Measurements from ENCODE around the gene ZMYM4.
A peak's percentile ranks its signal among the peaks of the same experiment; 100 is the strongest.

The ZMYM4 gene

GRCh38 chr1:35297886-35298285, 29.4 kb downstream of the ZMYM4 start:
- peaks cover 14% of the 10 kb centered on the region for H3K36me3 ChIP-seq (ENCODE audit: control insufficient read depth, low read length)
- no peak overlapping the region for H3K27ac ChIP-seq (ENCODE audit: low read depth, low read length)
- peaks cover 17% of the 10 kb centered on the region for H3K79me2 ChIP-seq (ENCODE audit: control insufficient read depth, low read length)
- TF ChIP-seq EZH2phosphoT487 (IDR thresholded peaks at IDR 0.05; ENCODE audit: borderline replicate concordance, low read length) = no peak
- TF ChIP-seq CTCF (IDR thresholded peaks at IDR 0.05; ENCODE audit: low read depth, low read length, poor library complexity, severe bottlenecking) = no peak
- H3K4me2 ChIP-seq (ENCODE audit: low read length) = no peak overlapping the region
- H3K4me1 ChIP-seq (ENCODE audit: control insufficient read depth, low read length) = 0 out of 2 replicates have a peak, but pooled peaks cover 7% of the 10 kb centered on the region
- H3K4me3 ChIP-seq (ENCODE audit: low read length) = no peak overlapping the region
- H3K27me3 ChIP-seq (ENCODE audit: control insufficient read depth, low read length) = no peaks in the 10 kb centered on the region
- no peaks in the 10 kb centered on the region for H3K9me2 ChIP-seq (replicated peaks; ENCODE audit: control insufficient read depth, low read length)
- no peaks in the 10 kb centered on the region for H3K9me3 ChIP-seq (ENCODE audit: control insufficient read depth, insufficient read depth, low read length)
- H4K20me1 ChIP-seq (ENCODE audit: control insufficient read depth, insufficient read depth, low read depth, low read length) = 0 out of 2 replicates have a peak, but pooled peaks cover 3% of the 10 kb centered on the region
- H3F3A ChIP-seq (ENCODE audit: control insufficient read depth, insufficient read depth) = no peaks in the 10 kb centered on the region

- H3K79me2 ChIP-seq (ENCODE audit: control insufficient read depth, low read length) = peaks cover 17% of the 10 kb centered on the region
- H3K9me3 ChIP-seq (ENCODE audit: control insufficient read depth, insufficient read depth, low read length) = no peaks in the 10 kb centered on the region
- no peak overlapping the region for H3K27ac ChIP-seq (ENCODE audit: low read depth, low read length)
- H3K4me1 ChIP-seq (ENCODE audit: control insufficient read depth, low read length) = 0 out of 2 replicates have a peak, but pooled peaks cover 7% of the 10 kb centered on the region
- H3F3A ChIP-seq (ENCODE audit: control insufficient read depth, insufficient read depth) = no peaks in the 10 kb centered on the region
- H3K4me3 ChIP-seq (ENCODE audit: low read length) = no peak overlapping the region
- no peak for TF ChIP-seq EZH2phosphoT487 (IDR thresholded peaks at IDR 0.05; ENCODE audit: borderline replicate concordance, low read length)
- peak; percentile 48 for TF ChIP-seq CTCF (IDR thresholded peaks at IDR 0.05; ENCODE audit: low read depth, low read length, poor library complexity, severe bottlenecking)
- peaks cover 10% of the 10 kb centered on the region for H3K36me3 ChIP-seq (ENCODE audit: control insufficient read depth, low read length)
- H3K27me3 ChIP-seq (ENCODE audit: control insufficient read depth, low read length) = no peaks in the 10 kb centered on the region
- H3K4me2 ChIP-seq (ENCODE audit: low read length) = no peak overlapping the region
- H4K20me1 ChIP-seq (ENCODE audit: control insufficient read depth, insufficient read depth, low read depth, low read length) = 0 out of 2 replicates have a peak, but pooled peaks cover 3% of the 10 kb centered on the region
- H3K9me2 ChIP-seq (replicated peaks; ENCODE audit: control insufficient read depth, low read length) = no peaks in the 10 kb centered on the region
These were observed 30.0 kb downstream of the ZMYM4 start for GRCh38 chr1:35298464-35298863.

GRCh38 chr1:35300376-35300775, 31.9 kb downstream of the ZMYM4 start:
- no peak overlapping the region for H3K4me3 ChIP-seq (ENCODE audit: low read length)
- 0 out of 2 replicates have a peak, but pooled peaks cover 2% of the 10 kb centered on the region for H4K20me1 ChIP-seq (ENCODE audit: control insufficient read depth, insufficient read depth, low read depth, low read length)
- H3K9me3 ChIP-seq (ENCODE audit: control insufficient read depth, insufficient read depth, low read length) = no peaks in the 10 kb centered on the region
- H3K4me1 ChIP-seq (ENCODE audit: control insufficient read depth, low read length) = 0 out of 2 replicates have a peak, but pooled peaks cover 7% of the 10 kb centered on the region
- no peaks in the 10 kb centered on the region for H3F3A ChIP-seq (ENCODE audit: control insufficient read depth, insufficient read depth)
- H3K9me2 ChIP-seq (replicated peaks; ENCODE audit: control insufficient read depth, low read length) = no peaks in the 10 kb centered on the region
- peaks cover 17% of the 10 kb centered on the region for H3K79me2 ChIP-seq (ENCODE audit: control insufficient read depth, low read length)
- H3K27me3 ChIP-seq (ENCODE audit: control insufficient read depth, low read length) = no peaks in the 10 kb centered on the region
- H3K27ac ChIP-seq (ENCODE audit: low read depth, low read length) = no peak overlapping the region
- peaks cover 6% of the 10 kb centered on the region; the same call in 1 of the 2 replicates for H3K36me3 ChIP-seq (ENCODE audit: control insufficient read depth, low read length)
- TF ChIP-seq CTCF (IDR thresholded peaks at IDR 0.05; ENCODE audit: low read depth, low read length, poor library complexity, severe bottlenecking) = no peak
- TF ChIP-seq EZH2phosphoT487 (IDR thresholded peaks at IDR 0.05; ENCODE audit: borderline replicate concordance, low read length) = no peak
- H3K4me2 ChIP-seq (ENCODE audit: low read length) = no peak overlapping the region
